HL-60/S4 (cell line): ENCODE measurements around the gene B4GALT7.

Experiments used
- in situ Hi-C: fragments of 300-500 bp; cut with MboI; formaldehyde crosslinking; loops from 2 replicates; pipeline ENCODE4 v1.14.3; 2022; ENCODE audit warnings: low sequenced_read_pairs

Gene B4GALT7

GRCh38 chr5:177592905-177593304 is 7.0 kb upstream of the B4GALT7 start:
- in situ Hi-C loops = no loop called here

- in situ Hi-C loops = no loop called here
Observed at GRCh38 chr5:177593511-177593910, 6.4 kb upstream of the B4GALT7 start.

GRCh38 chr5:177594071-177594470 is 5.9 kb upstream of the B4GALT7 start:
- in situ Hi-C loops = no loop called here

- in situ Hi-C loops = no loop called here
Observed at GRCh38 chr5:177595026-177595585, 4.8 kb upstream of the B4GALT7 start.

GRCh38 chr5:177595991-177596774 is 3.7 kb upstream of the B4GALT7 start:
- in situ Hi-C loops = no loop called here

GRCh38 chr5:177596775-177597238 is 3.1 kb upstream of the B4GALT7 start:
- in situ Hi-C loops = no loop called here

- in situ Hi-C loops = no loop called here
Observed at GRCh38 chr5:177598477-177598876, 1.5 kb upstream of the B4GALT7 start.

GRCh38 chr5:177600508-177601018 is 631 bp downstream of the B4GALT7 start:
- in situ Hi-C loops = loop anchor here (25.0 kb wide), 1 partner anchor 462 kb away; no protein-coding TSS in a partner anchor

- in situ Hi-C loops = loop anchor here (25.0 kb wide), 1 partner anchor 461 kb away; no protein-coding TSS in a partner anchor
Observed at GRCh38 chr5:177601126-177601525, 1.2 kb downstream of the B4GALT7 start.

- in situ Hi-C loops = loop anchor here (25.0 kb wide), 1 partner anchor 460 kb away; no protein-coding TSS in a partner anchor
Observed at GRCh38 chr5:177601577-177602457, 1.9 kb downstream of the B4GALT7 start.

- in situ Hi-C loops = loop anchor here (25.0 kb wide), 1 partner anchor 460 kb away; no protein-coding TSS in a partner anchor
Observed at GRCh38 chr5:177602458-177602830, 2.5 kb downstream of the B4GALT7 start.

GRCh38 chr5:177603631-177604030 is 3.7 kb downstream of the B4GALT7 start:
- in situ Hi-C loops = loop anchor here (25.0 kb wide), 1 partner anchor 459 kb away; no protein-coding TSS in a partner anchor

- in situ Hi-C loops = loop anchor here (25.0 kb wide), 1 partner anchor 458 kb away; no protein-coding TSS in a partner anchor
Observed at GRCh38 chr5:177604116-177604521, 4.2 kb downstream of the B4GALT7 start.

- in situ Hi-C loops = loop anchor here (25.0 kb wide), 1 partner anchor 458 kb away; no protein-coding TSS in a partner anchor
Observed at GRCh38 chr5:177604656-177605055, 4.7 kb downstream of the B4GALT7 start.

- in situ Hi-C loops = loop anchor here (25.0 kb wide), 1 partner anchor 457 kb away; no protein-coding TSS in a partner anchor
Observed at GRCh38 chr5:177605078-177605477, 5.1 kb downstream of the B4GALT7 start.

- in situ Hi-C loops = loop anchor here (25.0 kb wide), 1 partner anchor 457 kb away; no protein-coding TSS in a partner anchor
Observed at GRCh38 chr5:177605667-177606066, 5.7 kb downstream of the B4GALT7 start.

- in situ Hi-C loops = loop anchor here (25.0 kb wide), 1 partner anchor 456 kb away; no protein-coding TSS in a partner anchor
Observed at GRCh38 chr5:177606071-177607051, 6.4 kb downstream of the B4GALT7 start.

GRCh38 chr5:177607115-177607451 is 7.2 kb downstream of the B4GALT7 start:
- in situ Hi-C loops = loop anchor here (25.0 kb wide), 1 partner anchor 455 kb away; no protein-coding TSS in a partner anchor
